Astrocyte (in vitro differentiated cells and primary cell): ENCODE results near the gene NAV2. TPM values are rescaled to one million over a fixed set of nuclear protein-coding genes. Genes with fewer than 3 reads are reported as not detected.

ENCODE experiments used
- DNase-seq: peaks from one replicate; pipeline ENCODE4 v3.0.0-alpha.2; 2010; ENCODE audit warnings: low read depth
- FAIRE-seq: peaks from 2 replicates; lab custom pipeline; 2011; peaks lifted over from hg19 to GRCh38; lab: Jason Lieb, UNC
- H2AFZ ChIP-seq: 2 replicates; pipeline ENCODE4 v1.6.0; 2012; ENCODE audit warnings: low read depth, low read length, inconsistent platforms
- H3K27ac ChIP-seq: 2 replicates; pipeline ENCODE4 v1.5.1; 2011; ENCODE audit warnings: low read depth, low read length, inconsistent platforms
- H3K27me3 ChIP-seq: 2 replicates; pipeline ENCODE4 v1.6.0; 2011; ENCODE audit warnings: low read length, inconsistent platforms; ENCODE audit not compliant: insufficient read depth
- H3K36me3 ChIP-seq: 2 replicates; pipeline ENCODE4 v1.5.1; 2011; ENCODE audit warnings: low read length, inconsistent platforms; ENCODE audit not compliant: insufficient read depth
- H3K4me1 ChIP-seq: 2 replicates; pipeline ENCODE4 v1.5.1; 2011; ENCODE audit warnings: low read length, inconsistent platforms; ENCODE audit not compliant: insufficient read depth
- H3K4me2 ChIP-seq: 2 replicates; pipeline ENCODE4 v1.6.0; 2012; ENCODE audit warnings: low read length, inconsistent platforms
- H3K4me3 ChIP-seq: 2 replicates; pipeline ENCODE4 v1.5.1; 2011; ENCODE audit warnings: low read depth, mild to moderate bottlenecking, low read length, inconsistent platforms; ENCODE audit not compliant: insufficient read depth
- H3K79me2 ChIP-seq: 2 replicates; pipeline ENCODE4 v1.6.0; 2012; ENCODE audit warnings: mild to moderate bottlenecking, low read length, inconsistent platforms; ENCODE audit not compliant: insufficient read depth
- H3K9ac ChIP-seq: 2 replicates; pipeline ENCODE4 v1.6.0; 2012; ENCODE audit warnings: mild to moderate bottlenecking, low read length, inconsistent platforms
- H3K9me3 ChIP-seq: 2 replicates; pipeline ENCODE4 v1.5.1; 2012; ENCODE audit warnings: low read depth, mild to moderate bottlenecking, low read length, inconsistent platforms; ENCODE audit not compliant: insufficient read depth
- H4K20me1 ChIP-seq: 2 replicates; pipeline ENCODE4 v1.6.0; 2012; ENCODE audit warnings: low read length, inconsistent platforms; ENCODE audit not compliant: insufficient read depth
- H3K27ac Mint-ChIP-seq: one replicate; pipeline ENCODE4 v1.8.0; 2021; ENCODE audit warnings: mild to moderate bottlenecking, mixed read lengths; ENCODE audit not compliant: unreplicated experiment
- H3K27me3 Mint-ChIP-seq: one replicate; pipeline ENCODE4 v1.8.0; 2021; ENCODE audit warnings: low read depth, mixed read lengths; ENCODE audit not compliant: unreplicated experiment
- H3K36me3 Mint-ChIP-seq: one replicate; pipeline ENCODE4 v1.8.0; 2021; ENCODE audit warnings: low read depth, mixed read lengths; ENCODE audit not compliant: unreplicated experiment
- H3K4me1 Mint-ChIP-seq: one replicate; pipeline ENCODE4 v1.8.0; 2021; ENCODE audit warnings: low read depth, mixed read lengths; ENCODE audit not compliant: unreplicated experiment
- H3K4me3 Mint-ChIP-seq: one replicate; pipeline ENCODE4 v1.8.0; 2021; ENCODE audit warnings: mild to moderate bottlenecking, moderate library complexity, mixed read lengths; ENCODE audit not compliant: unreplicated experiment
- H3K9me3 Mint-ChIP-seq: one replicate; pipeline ENCODE4 v1.8.0; 2021; ENCODE audit warnings: mild to moderate bottlenecking, mixed read lengths; ENCODE audit not compliant: unreplicated experiment
- CTCF ChIP-seq: IDR thresholded peaks from 2 replicates; pipeline ENCODE4 v1.5.1; 2011; ENCODE audit warnings: low read depth, mild to moderate bottlenecking, inconsistent platforms, low read length, moderate library complexity; ENCODE audit not compliant: insufficient read depth
- EZH2 ChIP-seq: IDR thresholded peaks from 2 replicates; pipeline ENCODE4 v1.6.1; 2012; ENCODE audit warnings: mild to moderate bottlenecking, low read length, inconsistent platforms; ENCODE audit not compliant: insufficient read depth
- total RNA-seq: library from RNA; stranded (reverse); gene quantifications from 2 replicates; pipeline ENCODE4 v1.2.1, GENCODE V29; 2021

The NAV2 gene
- total RNA-seq, 1 donor from 2014 or later, result 20.6 TPM

- peaks cover 4% of the 10 kb centered on the region for H4K20me1 ChIP-seq
- Mint-ChIP-seq H3K36me3 (no peaks in the 10 kb centered on the region), H3K27ac (no peak overlapping the region), H3K9me3 (no peaks in the 10 kb centered on the region), H3K27me3 (peaks cover 8% of the 10 kb centered on the region), H3K4me3 (no peak overlapping the region), H3K4me1 (peaks cover 11% of the 10 kb centered on the region)
- H3K4me3 ChIP-seq, result no peak overlapping the region
- no peaks in the 10 kb centered on the region for H3K36me3 ChIP-seq
- no peaks in the 10 kb centered on the region for H3K79me2 ChIP-seq
- FAIRE-seq (no peak), DNase-seq (no peak)
- no peaks in the 10 kb centered on the region for H3K9me3 ChIP-seq
- no peak overlapping the region for H3K27ac ChIP-seq
- H3K4me2 ChIP-seq, result no peak overlapping the region
- TF ChIP-seq EZH2 (no peak), CTCF (no peak)
- peaks cover 14% of the 10 kb centered on the region for H3K4me1 ChIP-seq
- H2AFZ ChIP-seq, result no peak overlapping the region
- no peaks in the 10 kb centered on the region for H3K27me3 ChIP-seq
- H3K9ac ChIP-seq, result no peak overlapping the region
Observed at GRCh38 chr11:19867064-19867463, 154.4 kb downstream of the NAV2 start.

- no peak overlapping the region for H2AFZ ChIP-seq
- TF ChIP-seq EZH2 (no peak), CTCF (no peak)
- H3K79me2 ChIP-seq, result no peaks in the 10 kb centered on the region
- Mint-ChIP-seq H3K27ac (no peak overlapping the region), H3K4me3 (no peak overlapping the region), H3K36me3 (no peaks in the 10 kb centered on the region), H3K4me1 (peaks cover 11% of the 10 kb centered on the region), H3K9me3 (no peaks in the 10 kb centered on the region), H3K27me3 (peaks cover 8% of the 10 kb centered on the region)
- H3K4me3 ChIP-seq, result no peak overlapping the region
- no peak overlapping the region for H3K27ac ChIP-seq
- H3K36me3 ChIP-seq, result no peaks in the 10 kb centered on the region
- H3K9me3 ChIP-seq, result no peaks in the 10 kb centered on the region
- peak; percentile 72 for FAIRE-seq
- no peak overlapping the region for H3K9ac ChIP-seq
- H3K4me2 ChIP-seq, result peak overlapping the region; percentile 40
- peak; percentile 88 for DNase-seq
- H3K4me1 ChIP-seq, result peaks cover 14% of the 10 kb centered on the region
- no peaks in the 10 kb centered on the region for H3K27me3 ChIP-seq
- peaks cover 11% of the 10 kb centered on the region for H4K20me1 ChIP-seq
Observed at GRCh38 chr11:19868281-19868821, 155.7 kb downstream of the NAV2 start.

GRCh38 chr11:19868871-19869270 is 156.2 kb downstream of the NAV2 start:
- Mint-ChIP-seq H3K4me3 (no peak overlapping the region), H3K27me3 (peaks cover 8% of the 10 kb centered on the region), H3K9me3 (no peaks in the 10 kb centered on the region), H3K27ac (no peak overlapping the region), H3K4me1 (peaks cover 14% of the 10 kb centered on the region), H3K36me3 (no peaks in the 10 kb centered on the region)
- no peaks in the 10 kb centered on the region for H3K36me3 ChIP-seq
- peaks cover 14% of the 10 kb centered on the region for H4K20me1 ChIP-seq
- H3K4me2 ChIP-seq, result peak overlapping the region; percentile 40
- H3K79me2 ChIP-seq, result no peaks in the 10 kb centered on the region
- H2AFZ ChIP-seq, result no peak overlapping the region
- no peak overlapping the region for H3K4me3 ChIP-seq
- no peaks in the 10 kb centered on the region for H3K9me3 ChIP-seq
- DNase-seq, result peak; percentile 61
- no peak overlapping the region for H3K27ac ChIP-seq
- TF ChIP-seq CTCF (no peak), EZH2 (no peak)
- FAIRE-seq, result no peak
- H3K4me1 ChIP-seq, result peaks cover 14% of the 10 kb centered on the region
- no peak overlapping the region for H3K9ac ChIP-seq
- H3K27me3 ChIP-seq, result no peaks in the 10 kb centered on the region
